NB4 (cell line): ENCODE data around the gene LAMA3.

ENCODE experiments used
- CTCF ChIP-seq: IDR thresholded peaks from one replicate; pipeline ENCODE4 v1.5.1; 2012; ENCODE audit warnings: low read depth, low read length
- MAX ChIP-seq: IDR thresholded peaks from 2 replicates; pipeline ENCODE4 v1.6.1; 2011; ENCODE audit warnings: low read depth, low read length
- POLR2A ChIP-seq: IDR thresholded peaks from 2 replicates; pipeline ENCODE4 v1.6.1; 2011; ENCODE audit warnings: mild to moderate bottlenecking; ENCODE audit not compliant: insufficient read length; ENCODE audit errors: extremely low read depth

- TF ChIP-seq CTCF (no peak), POLR2A (no peak), MAX (no peak)
These were observed 274.4 kb downstream of the LAMA3 start for GRCh38 chr18:23963443-23964165.
